OCI-LY7 (cell line): Measurements from ENCODE around the gene JPH3.

ENCODE experiments used
- CTCF ChIP-seq: fragments of 200-600 bp; sonication (generic); conservative IDR thresholded peaks from 2 replicates; pipeline ENCODE4 v1.5.1; 2014; ENCODE audit warnings: mild to moderate bottlenecking, antibody characterized with exemption, low read length, moderate library complexity, mixed read lengths
- EZH2phosphoT487 ChIP-seq: fragments of 200-600 bp; sonication (generic); IDR thresholded peaks from 2 replicates; pipeline ENCODE4 v1.6.1; 2018; ENCODE audit warnings: low read depth, borderline replicate concordance, mild to moderate bottlenecking, mixed run types, antibody characterized with exemption, low read length, moderate library complexity, mixed read lengths

- peak; percentile 83 for TF ChIP-seq CTCF
- no peak for TF ChIP-seq EZH2phosphoT487
Measured at GRCh38 chr16:87702325-87702811, 100.1 kb downstream of the JPH3 start.
